ENCODE measurements around the gene TMEM156.

DNA sequence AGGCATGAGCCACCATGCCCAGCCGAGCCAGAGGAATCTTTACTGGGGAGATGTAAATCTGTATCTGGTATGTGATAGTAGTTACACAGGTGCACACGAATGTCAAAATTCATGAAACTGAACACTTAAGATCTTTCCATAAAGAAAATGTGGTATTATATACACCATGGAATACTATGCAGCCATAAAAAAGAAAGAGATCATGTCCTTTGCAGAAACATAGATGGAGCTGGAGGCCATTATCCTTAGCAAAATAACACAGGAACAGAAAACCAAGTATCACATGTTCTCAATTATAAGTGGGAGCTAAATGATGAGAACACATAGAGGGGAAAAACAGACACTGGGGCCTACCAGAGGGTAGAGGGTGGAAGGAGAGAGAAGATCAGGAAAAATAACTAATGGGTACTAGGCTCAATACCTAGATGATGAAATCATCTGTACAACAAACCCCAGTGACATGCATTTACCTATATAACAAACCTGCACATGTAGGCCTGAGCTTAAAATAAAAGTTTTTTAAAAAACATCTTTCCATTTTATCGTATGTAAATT, 7.8 kb downstream of the TMEM156 start:
- TF ChIP-seq, protein P1, sequence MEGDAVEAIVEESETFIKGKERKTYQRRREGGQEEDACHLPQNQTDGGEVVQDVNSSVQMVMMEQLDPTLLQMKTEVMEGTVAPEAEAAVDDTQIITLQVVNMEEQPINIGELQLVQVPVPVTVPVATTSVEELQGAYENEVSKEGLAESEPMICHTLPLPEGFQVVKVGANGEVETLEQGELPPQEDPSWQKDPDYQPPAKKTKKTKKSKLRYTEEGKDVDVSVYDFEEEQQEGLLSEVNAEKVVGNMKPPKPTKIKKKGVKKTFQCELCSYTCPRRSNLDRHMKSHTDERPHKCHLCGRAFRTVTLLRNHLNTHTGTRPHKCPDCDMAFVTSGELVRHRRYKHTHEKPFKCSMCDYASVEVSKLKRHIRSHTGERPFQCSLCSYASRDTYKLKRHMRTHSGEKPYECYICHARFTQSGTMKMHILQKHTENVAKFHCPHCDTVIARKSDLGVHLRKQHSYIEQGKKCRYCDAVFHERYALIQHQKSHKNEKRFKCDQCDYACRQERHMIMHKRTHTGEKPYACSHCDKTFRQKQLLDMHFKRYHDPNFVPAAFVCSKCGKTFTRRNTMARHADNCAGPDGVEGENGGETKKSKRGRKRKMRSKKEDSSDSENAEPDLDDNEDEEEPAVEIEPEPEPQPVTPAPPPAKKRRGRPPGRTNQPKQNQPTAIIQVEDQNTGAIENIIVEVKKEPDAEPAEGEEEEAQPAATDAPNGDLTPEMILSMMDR (conservative IDR thresholded peaks at IDR 0.05 in 1 of 2, IDR thresholded peaks at IDR 0.05 in 1 of 2; ENCODE audit: extremely low read depth in 1 of 2, insufficient read depth in 1 of 2, low read depth in 1 of 2, low read length in 2 of 2), result no peak
- no peak for TF ChIP-seq EZH2 (IDR thresholded peaks at IDR 0.05; ENCODE audit: borderline replicate concordance, low read length)

Data from mammary epithelial cell (primary cell).